ENCODE measurements around the gene CD300LB.
A peak's percentile ranks its signal among the peaks of the same experiment; 100 is the strongest.
"Not testable (repeated sequence)": the region's sequence is repeated elsewhere in the genome, so short reads cannot be mapped to it uniquely, and the experiment has no call there.

CD300LB gene

GRCh38 chr17:74524653-74525464 lies 6.4 kb downstream of the CD300LB start:
- no peak for DNase-seq

DNA sequence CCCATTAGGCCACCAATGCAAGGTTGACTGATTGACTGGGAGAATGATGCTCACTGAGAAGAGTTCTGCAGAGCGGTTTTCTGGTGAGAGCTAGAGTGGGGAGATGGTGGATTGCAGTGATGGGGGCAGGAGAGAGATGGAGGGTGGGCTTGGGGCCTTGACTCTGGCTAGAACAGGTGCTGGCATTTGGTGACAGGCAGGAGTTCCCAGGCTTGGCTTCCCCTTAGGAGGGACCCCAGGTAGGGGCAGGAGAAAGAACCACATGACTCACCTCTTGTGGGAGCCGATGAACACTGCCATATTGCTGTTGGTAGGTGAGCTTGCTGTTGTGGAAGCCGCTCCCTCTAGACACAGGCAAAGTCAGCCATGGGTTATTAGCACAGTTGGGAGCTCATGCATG lies 8.0 kb downstream of the CD300LB start:
- no peak for DNase-seq

DNA sequence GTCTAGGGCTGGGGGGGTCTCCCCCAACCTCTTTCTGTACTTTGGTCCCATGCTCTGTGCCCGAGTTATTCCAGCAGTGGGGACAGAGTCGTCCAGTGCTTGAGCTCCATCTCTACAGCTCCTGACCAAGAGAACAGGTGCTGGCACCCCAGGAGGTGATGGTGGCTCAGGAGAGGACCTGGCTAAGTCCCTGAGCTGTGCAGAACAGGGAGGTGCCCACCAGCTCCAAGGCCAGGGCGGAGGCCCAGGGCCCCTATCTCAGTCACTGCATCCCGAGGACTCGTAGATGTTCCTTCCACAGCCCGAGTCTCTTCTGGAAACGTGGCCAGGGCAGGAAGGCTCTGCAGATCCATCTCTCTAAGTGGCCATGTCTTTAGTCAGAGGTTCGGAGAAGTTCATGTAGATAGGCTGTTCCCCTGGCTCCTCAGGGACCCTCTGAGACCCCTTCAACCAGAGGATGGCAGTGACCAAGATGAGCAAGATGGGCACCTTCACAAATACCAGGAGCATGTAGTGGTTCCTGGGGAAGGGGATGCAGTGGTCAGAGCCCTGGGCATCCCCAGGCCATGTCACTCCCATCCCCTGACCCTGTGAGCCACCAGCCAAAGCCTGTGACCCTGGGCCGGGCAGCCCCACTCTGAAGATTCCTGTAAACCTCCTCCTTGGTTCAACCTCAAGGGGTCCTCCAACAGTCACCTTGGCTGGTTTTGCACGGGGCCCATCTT lies 8.7 kb downstream of the CD300LB start:
- no peak for DNase-seq

DNA sequence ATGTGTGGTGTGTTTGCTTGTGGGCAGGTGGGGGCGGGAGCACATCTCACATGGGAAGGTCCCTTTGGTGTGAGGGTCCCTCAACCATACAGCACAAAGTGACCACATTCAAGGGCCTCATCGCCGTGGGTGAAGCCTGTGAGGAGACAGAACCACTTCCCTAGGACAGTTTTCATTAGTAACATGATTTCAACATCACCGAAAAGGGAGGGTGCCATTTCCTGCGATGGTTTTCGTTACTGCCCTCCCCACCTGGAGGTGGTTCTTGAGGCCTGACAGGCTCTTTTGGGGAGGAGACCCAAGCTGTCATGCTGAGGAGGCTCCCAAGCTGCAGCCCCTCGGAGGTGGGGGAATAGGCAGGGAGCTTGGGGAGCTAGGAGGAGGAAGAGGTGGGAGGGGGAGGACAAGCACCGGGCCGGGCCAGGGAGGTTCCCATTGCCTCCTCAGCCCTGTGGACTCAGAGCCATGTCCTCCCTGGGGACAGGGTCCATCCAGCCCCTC lies 9.5 kb downstream of the CD300LB start:
- no peak for DNase-seq

DNA sequence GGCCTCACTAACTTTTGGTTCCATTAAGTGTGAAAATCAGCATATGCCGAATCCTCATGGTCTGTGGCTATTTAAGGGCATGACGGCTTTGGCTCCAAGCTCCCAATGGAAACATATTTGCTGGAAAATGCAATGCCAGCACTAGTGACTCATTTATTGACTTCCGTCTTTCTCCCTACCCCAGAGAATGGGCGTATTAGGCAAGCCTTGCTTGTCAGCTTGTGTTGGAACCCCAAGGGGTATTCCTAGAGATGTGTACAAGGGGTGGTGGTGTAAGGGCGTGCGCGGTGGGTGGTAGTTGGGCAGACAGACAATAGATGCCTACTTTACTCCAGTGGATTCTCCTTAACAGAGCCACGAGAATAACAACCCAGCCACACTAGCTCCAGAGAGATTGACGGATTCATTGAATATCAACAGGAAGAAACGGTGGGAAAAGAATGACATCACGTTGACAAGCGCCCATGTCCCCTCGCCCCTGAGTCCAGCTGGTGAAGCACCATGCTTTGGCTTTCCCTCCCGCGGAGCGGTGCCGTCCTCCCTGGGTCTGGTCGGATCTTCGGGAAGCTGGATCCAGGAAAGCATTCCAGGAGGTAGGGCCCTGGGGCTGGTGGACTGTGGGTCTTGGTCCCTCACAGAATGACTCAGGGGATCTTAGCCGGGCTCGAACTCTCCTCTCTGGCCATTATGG lies 10.3 kb downstream of the CD300LB start:
- DNase-seq = no peak

GRCh38 chr17:74520016-74520434 lies 11.2 kb downstream of the CD300LB start:
- DNase-seq = no peak

DNA sequence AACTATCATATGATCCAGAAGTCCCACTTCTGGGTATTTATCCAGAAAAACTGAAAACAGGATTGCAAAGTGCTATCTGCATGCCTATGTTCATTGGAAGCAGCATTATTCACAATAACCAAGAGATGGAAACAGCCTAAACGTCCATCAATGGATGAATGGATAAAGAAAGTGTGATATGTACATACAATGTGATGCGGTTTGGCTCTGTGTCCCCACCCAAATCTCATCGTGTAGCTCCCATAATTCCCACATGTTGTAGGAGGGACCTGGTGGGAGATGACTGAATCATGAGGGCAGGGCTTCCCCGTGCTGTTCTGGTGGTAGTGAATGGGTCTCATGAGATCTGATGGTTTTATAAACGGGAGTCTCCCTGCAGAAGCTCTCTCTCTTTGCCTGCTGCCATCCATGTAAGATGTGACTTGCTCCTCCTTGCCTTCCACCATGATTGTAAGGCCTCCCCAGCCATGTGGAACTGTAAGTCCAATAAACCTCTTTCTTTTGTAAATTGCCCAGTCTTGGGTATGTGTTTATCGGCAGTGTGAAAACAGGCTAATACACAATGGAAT lies 12.8 kb downstream of the CD300LB start:
- DNase-seq = not testable (repeated sequence)

DNA sequence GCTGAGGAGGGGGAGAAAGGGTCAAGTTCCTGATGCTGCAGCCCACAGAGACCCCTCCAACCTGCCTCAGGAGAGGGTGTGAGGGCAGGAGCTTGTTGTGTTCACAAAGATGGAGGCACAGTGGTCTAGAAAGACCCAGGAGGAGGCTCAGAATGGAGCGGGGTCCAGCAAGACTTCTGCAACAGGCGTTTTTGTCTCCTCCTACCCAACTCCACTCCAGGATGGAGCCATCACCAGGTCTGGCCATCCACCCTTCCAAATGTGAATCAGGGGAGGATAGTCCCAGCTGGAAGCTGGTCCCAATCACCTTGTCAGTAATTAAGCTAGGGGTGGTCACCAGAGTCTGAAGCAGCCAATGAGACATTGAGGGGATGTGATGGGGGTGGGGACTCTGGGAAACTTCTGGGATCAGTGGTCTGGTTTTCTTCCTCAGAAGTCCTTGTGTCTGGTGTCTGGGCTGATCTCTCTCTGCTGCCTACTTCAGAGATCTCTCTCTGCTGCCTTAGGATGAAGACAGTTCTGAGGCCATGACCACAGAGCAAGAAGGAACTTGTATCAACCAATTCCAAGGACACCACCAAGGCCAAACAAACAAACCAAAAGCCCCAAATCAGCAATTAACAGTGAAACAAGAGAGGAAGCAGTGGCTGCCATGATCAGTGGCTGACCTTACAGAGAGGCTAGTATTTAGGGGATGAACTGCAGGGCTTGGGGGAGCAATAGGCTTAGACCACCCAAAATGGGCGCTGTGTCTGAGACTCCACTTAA lies 14.5 kb downstream of the CD300LB start:
- DNase-seq = no peak

- DNase-seq = no peak
These were observed 15.3 kb downstream of the CD300LB start for GRCh38 chr17:74515941-74516340.

GRCh38 chr17:74514632-74515334 lies 16.5 kb downstream of the CD300LB start:
- DNase-seq = no peak

- peak; percentile 35 for DNase-seq
These were observed 17.2 kb downstream of the CD300LB start for GRCh38 chr17:74513987-74514631.

- DNase-seq = no peak
These were observed 18.6 kb downstream of the CD300LB start for GRCh38 chr17:74512624-74513091.

- no peak for DNase-seq
These were observed 19.2 kb downstream of the CD300LB start for GRCh38 chr17:74512036-74512435.

- DNase-seq = no peak
These were observed 23.1 kb downstream of the CD300LB start for GRCh38 chr17:74508156-74508555.

- not testable (repeated sequence) for DNase-seq
These were observed 27.3 kb downstream of the CD300LB start for GRCh38 chr17:74503949-74504348.

GRCh38 chr17:74502861-74503260 lies 28.4 kb downstream of the CD300LB start:
- no peak for DNase-seq

DNA sequence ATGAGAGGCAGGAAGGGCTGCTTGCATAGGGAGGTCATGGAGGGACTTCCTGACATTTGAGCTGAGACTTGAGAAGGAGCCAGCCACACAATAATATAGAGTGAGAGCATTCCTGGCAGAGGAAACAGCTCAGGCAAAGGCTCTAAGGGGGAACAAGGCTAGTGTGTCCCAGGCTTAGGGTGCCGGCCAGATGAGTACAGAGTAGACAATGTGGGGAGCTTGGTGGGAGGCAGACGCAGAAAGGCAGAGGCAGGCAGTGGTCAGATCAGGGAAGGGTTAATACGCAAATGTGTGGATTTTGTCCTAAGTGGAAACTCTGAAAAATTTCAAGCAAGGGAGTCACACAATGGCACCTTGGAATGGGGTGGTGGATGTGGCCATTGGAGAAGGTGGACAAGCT lies 31.3 kb downstream of the CD300LB start:
- DNase-seq = no peak

GRCh38 chr17:74497471-74497870 lies 33.8 kb downstream of the CD300LB start:
- no peak for DNase-seq

- peak; percentile 51 for DNase-seq
These were observed 37.9 kb downstream of the CD300LB start for GRCh38 chr17:74493331-74493833.

GRCh38 chr17:74491626-74492025 lies 39.6 kb downstream of the CD300LB start:
- DNase-seq = no peak
